Liver (tissue), 9 donors: ENCODE data around the gene NELL1. TPM values are rescaled to one million over a fixed set of nuclear protein-coding genes. Genes with fewer than 3 reads are reported as not detected.

ENCODE experiments used
- DNase-seq: peaks from one replicate; pipeline ENCODE4 v3.0.0-alpha.2; 2017; ENCODE audit warnings: low spot score
- H3K27ac ChIP-seq, 2 donors: one replicate each; pipeline ENCODE4 v1.7.0; 2013; ENCODE audit warnings: inconsistent platforms in 2 of 2, low read length in 2 of 2, control low read depth in 1 of 2, low read depth in 1 of 2, mild to moderate bottlenecking in 1 of 2
- H3K27me3 ChIP-seq, 4 donors: one replicate each; pipeline versions ENCODE4 v1.6.1 to v1.7.0; 2013; ENCODE audit warnings: low read length in 3 of 4, inconsistent platforms in 1 of 4, mild to moderate bottlenecking in 1 of 4, moderate library complexity in 1 of 4; ENCODE audit not compliant: control insufficient read depth in 4 of 4, insufficient read depth in 4 of 4
- H3K36me3 ChIP-seq, 4 donors: one replicate each; pipeline versions ENCODE4 v1.6.1 to v1.7.0; 2013; ENCODE audit warnings: low read length in 3 of 4, mild to moderate bottlenecking in 3 of 4, low read depth in 1 of 4, moderate library complexity in 1 of 4; ENCODE audit not compliant: control insufficient read depth in 4 of 4, insufficient read depth in 3 of 4
- H3K4me1 ChIP-seq, 4 donors: one replicate each; pipeline versions ENCODE4 v1.6.1 to v1.7.0; 2013; ENCODE audit warnings: low read length in 3 of 4, mild to moderate bottlenecking in 3 of 4, moderate library complexity in 1 of 4; ENCODE audit not compliant: control insufficient read depth in 4 of 4, insufficient read depth in 4 of 4
- H3K4me3 ChIP-seq, 3 donors: one replicate each; pipeline versions ENCODE4 v1.6.1 to v1.7.0; 2013; ENCODE audit warnings: low read length in 3 of 3, control low read depth in 1 of 3, low read depth in 1 of 3, mild to moderate bottlenecking in 1 of 3
- H3K9ac ChIP-seq, 2 donors: one replicate each; pipeline ENCODE4 v1.7.0; 2013; ENCODE audit warnings: low read length in 2 of 2, mild to moderate bottlenecking in 2 of 2, moderate library complexity in 2 of 2, control low read depth in 1 of 2, low read depth in 1 of 2
- H3K9me3 ChIP-seq, 4 donors: one replicate each; pipeline versions ENCODE4 v1.6.1 to v1.7.0; 2013; ENCODE audit warnings: low read length in 3 of 4; ENCODE audit not compliant: control insufficient read depth in 4 of 4
- EGR1 ChIP-seq, 2 donors: IDR thresholded peaks; 2 replicates each; pipeline ENCODE4 v1.6.1; 2016 to 2018; ENCODE audit warnings: antibody characterized with exemption in 2 of 2, low read depth in 2 of 2
- FOXA1 ChIP-seq: IDR thresholded peaks from 2 replicates; pipeline ENCODE4 v1.6.1; 2016; ENCODE audit warnings: antibody characterized with exemption
- FOXA2 ChIP-seq: IDR thresholded peaks from 2 replicates; pipeline ENCODE4 v1.6.1; 2016; ENCODE audit warnings: antibody characterized with exemption
- HNF4A ChIP-seq, 2 donors: conservative IDR thresholded peaks; 2 replicates each; pipeline ENCODE4 v1.6.1; 2016; ENCODE audit warnings: antibody characterized with exemption in 2 of 2, mild to moderate bottlenecking in 2 of 2
- HNF4G ChIP-seq: IDR thresholded peaks from 2 replicates; pipeline ENCODE4 v1.6.1; 2016; ENCODE audit warnings: antibody characterized with exemption
- JUND ChIP-seq, 2 donors: IDR thresholded peaks; 2 replicates each; pipeline ENCODE4 v1.6.1; 2016; ENCODE audit warnings: antibody characterized with exemption in 2 of 2
- NR2F2 ChIP-seq: IDR thresholded peaks from 2 replicates; pipeline ENCODE4 v1.6.1; 2016; ENCODE audit warnings: antibody characterized with exemption
- RAD21 ChIP-seq, 2 donors: IDR thresholded peaks; 2 replicates each; pipeline ENCODE4 v1.6.1; 2016; ENCODE audit warnings: antibody characterized with exemption in 2 of 2, mild to moderate bottlenecking in 2 of 2
- RXRA ChIP-seq, 2 donors: IDR thresholded peaks; 2 replicates each; pipeline ENCODE4 v1.6.1; 2017 to 2018; ENCODE audit warnings: antibody characterized with exemption in 2 of 2, mild to moderate bottlenecking in 1 of 2
- SP1 ChIP-seq: IDR thresholded peaks from 2 replicates; pipeline ENCODE4 v1.6.1; 2018; ENCODE audit warnings: antibody characterized with exemption, mild to moderate bottlenecking
- YY1 ChIP-seq: IDR thresholded peaks from 2 replicates; pipeline ENCODE4 v1.6.1; 2016; ENCODE audit warnings: antibody characterized with exemption, mild to moderate bottlenecking
- WGBS: extraction: QIAGEN DNeasy Blood & Tissue Kit; methylation state at CpG from one replicate; pipeline ENCODE4 v1.1.7; 2013; 5-methylcytosine and 5-hydroxymethylcytosine counted together
- polyA plus RNA-seq, 2 donors: library from polyadenylated mRNA; stranded (reverse) in 1 of 2; unstranded in 1 of 2; fragments of 200-250 nt in 1 of 2; fragments of >200 nt in 1 of 2; fragmentation: Nextera tagmentation in 1 of 2; extraction: Ambion mirVana in 1 of 2; gene quantifications; one replicate each; pipeline versions ENCODE4 v1.2.1 to v1.2.3, GENCODE V29; 2013 to 2015
- total RNA-seq, 2 donors: library from RNA; depleted of rRNA; stranded (reverse); fragments of >200 nt; gene quantifications; one replicate each; pipeline ENCODE4 v1.2.3, GENCODE V29; 2014
- TF ChIP-seq, protein P1 (sequence below): fragments of 150-350 bp; IDR thresholded peaks from 2 replicates; pipeline ENCODE4 v1.5.1; 2017; ENCODE audit warnings: improper control_type of control experiment, low read depth, low read length; ENCODE audit not compliant: missing input control
- TF ChIP-seq, protein P2 (sequence below): IDR thresholded peaks from 2 replicates; pipeline ENCODE4 v1.6.1; 2016; ENCODE audit warnings: antibody characterized with exemption, mild to moderate bottlenecking
- TF ChIP-seq, protein P3 (sequence below): IDR thresholded peaks from 2 replicates; pipeline ENCODE4 v1.6.1; 2016; ENCODE audit warnings: antibody characterized with exemption
- TF ChIP-seq, protein P4 (sequence below): IDR thresholded peaks from 2 replicates; pipeline ENCODE4 v1.6.1; 2016; ENCODE audit warnings: antibody characterized with exemption
- donor health status: healthy.
- donor health status: healthy.
- donor health status: healthy.
- donor health status: healthy.
- donor health status: healthy.

Gene NELL1
- total and polyA plus RNA-seq, 4 donors = not detected

DNA sequence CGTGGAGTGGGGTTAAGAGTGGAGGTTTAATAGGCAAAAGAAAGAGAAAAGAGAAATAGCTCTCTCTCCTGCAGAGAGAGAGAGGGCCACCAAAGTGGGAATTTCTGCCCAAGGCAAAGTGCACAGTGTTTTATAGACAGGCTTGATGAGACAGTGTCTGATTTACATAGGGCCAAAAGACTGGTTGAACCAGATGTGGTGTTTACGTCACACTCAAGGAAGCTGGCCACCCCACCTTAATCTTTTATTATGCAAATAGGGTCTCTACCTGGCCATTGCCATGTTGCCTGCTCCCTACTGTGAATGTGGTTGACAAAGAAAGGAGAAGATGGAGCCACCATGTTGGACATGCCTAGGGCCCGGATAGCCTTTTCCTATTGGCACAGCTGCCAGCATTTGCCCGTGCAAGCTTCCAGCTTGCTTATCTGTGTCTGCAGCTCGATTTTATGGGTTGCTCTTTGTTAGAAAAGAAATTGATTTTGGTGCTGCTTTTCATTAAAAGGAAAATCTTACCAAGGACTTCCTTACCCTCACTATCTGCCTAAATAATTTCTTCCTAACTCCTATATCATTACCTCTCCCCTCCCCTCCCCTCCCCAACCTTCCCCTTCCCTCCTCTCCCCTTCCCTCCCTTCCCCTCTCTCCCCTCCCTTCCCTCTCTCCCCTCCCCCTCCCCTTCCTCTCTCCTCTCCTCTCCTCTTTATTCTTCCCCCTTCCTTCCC lies 436.0 kb downstream of the NELL1 start:
- no peak overlapping the region for H3K27ac ChIP-seq
- 52% methylated on average over 5 of the region's 5 CpGs for WGBS
- no peak overlapping the region for H3K4me3 ChIP-seq
- no peak overlapping the region for H3K9ac ChIP-seq
- H3K36me3 ChIP-seq = no peaks in the 10 kb centered on the region
- H3K9me3 ChIP-seq = peaks cover 0 to 7% (median 3%) of the 10 kb centered on the region in 4 donors
- TF ChIP-seq, protein P1, sequence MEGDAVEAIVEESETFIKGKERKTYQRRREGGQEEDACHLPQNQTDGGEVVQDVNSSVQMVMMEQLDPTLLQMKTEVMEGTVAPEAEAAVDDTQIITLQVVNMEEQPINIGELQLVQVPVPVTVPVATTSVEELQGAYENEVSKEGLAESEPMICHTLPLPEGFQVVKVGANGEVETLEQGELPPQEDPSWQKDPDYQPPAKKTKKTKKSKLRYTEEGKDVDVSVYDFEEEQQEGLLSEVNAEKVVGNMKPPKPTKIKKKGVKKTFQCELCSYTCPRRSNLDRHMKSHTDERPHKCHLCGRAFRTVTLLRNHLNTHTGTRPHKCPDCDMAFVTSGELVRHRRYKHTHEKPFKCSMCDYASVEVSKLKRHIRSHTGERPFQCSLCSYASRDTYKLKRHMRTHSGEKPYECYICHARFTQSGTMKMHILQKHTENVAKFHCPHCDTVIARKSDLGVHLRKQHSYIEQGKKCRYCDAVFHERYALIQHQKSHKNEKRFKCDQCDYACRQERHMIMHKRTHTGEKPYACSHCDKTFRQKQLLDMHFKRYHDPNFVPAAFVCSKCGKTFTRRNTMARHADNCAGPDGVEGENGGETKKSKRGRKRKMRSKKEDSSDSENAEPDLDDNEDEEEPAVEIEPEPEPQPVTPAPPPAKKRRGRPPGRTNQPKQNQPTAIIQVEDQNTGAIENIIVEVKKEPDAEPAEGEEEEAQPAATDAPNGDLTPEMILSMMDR = no peak
- TF ChIP-seq, protein P2, sequence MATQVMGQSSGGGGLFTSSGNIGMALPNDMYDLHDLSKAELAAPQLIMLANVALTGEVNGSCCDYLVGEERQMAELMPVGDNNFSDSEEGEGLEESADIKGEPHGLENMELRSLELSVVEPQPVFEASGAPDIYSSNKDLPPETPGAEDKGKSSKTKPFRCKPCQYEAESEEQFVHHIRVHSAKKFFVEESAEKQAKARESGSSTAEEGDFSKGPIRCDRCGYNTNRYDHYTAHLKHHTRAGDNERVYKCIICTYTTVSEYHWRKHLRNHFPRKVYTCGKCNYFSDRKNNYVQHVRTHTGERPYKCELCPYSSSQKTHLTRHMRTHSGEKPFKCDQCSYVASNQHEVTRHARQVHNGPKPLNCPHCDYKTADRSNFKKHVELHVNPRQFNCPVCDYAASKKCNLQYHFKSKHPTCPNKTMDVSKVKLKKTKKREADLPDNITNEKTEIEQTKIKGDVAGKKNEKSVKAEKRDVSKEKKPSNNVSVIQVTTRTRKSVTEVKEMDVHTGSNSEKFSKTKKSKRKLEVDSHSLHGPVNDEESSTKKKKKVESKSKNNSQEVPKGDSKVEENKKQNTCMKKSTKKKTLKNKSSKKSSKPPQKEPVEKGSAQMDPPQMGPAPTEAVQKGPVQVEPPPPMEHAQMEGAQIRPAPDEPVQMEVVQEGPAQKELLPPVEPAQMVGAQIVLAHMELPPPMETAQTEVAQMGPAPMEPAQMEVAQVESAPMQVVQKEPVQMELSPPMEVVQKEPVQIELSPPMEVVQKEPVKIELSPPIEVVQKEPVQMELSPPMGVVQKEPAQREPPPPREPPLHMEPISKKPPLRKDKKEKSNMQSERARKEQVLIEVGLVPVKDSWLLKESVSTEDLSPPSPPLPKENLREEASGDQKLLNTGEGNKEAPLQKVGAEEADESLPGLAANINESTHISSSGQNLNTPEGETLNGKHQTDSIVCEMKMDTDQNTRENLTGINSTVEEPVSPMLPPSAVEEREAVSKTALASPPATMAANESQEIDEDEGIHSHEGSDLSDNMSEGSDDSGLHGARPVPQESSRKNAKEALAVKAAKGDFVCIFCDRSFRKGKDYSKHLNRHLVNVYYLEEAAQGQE = no peak
- TF ChIP-seq JUND (IDR thresholded peaks at IDR 0.05) (no peak), RXRA (IDR thresholded peaks at IDR 0.05) (no peak), YY1 (no peak), NR2F2 (no peak), SP1 (no peak), FOXA2 (no peak), HNF4G (no peak), HNF4A (conservative IDR thresholded peaks at IDR 0.05) (no peak)
- TF ChIP-seq, protein P3, sequence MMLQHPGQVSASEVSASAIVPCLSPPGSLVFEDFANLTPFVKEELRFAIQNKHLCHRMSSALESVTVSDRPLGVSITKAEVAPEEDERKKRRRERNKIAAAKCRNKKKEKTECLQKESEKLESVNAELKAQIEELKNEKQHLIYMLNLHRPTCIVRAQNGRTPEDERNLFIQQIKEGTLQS = no peak
- TF ChIP-seq, protein P4, sequence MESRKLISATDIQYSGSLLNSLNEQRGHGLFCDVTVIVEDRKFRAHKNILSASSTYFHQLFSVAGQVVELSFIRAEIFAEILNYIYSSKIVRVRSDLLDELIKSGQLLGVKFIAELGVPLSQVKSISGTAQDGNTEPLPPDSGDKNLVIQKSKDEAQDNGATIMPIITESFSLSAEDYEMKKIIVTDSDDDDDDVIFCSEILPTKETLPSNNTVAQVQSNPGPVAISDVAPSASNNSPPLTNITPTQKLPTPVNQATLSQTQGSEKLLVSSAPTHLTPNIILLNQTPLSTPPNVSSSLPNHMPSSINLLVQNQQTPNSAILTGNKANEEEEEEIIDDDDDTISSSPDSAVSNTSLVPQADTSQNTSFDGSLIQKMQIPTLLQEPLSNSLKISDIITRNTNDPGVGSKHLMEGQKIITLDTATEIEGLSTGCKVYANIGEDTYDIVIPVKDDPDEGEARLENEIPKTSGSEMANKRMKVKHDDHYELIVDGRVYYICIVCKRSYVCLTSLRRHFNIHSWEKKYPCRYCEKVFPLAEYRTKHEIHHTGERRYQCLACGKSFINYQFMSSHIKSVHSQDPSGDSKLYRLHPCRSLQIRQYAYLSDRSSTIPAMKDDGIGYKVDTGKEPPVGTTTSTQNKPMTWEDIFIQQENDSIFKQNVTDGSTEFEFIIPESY = no peak
- no peaks in the 10 kb centered on the region for H3K4me1 ChIP-seq
- no peak for DNase-seq
- H3K27me3 ChIP-seq = no peaks in the 10 kb centered on the region

DNA sequence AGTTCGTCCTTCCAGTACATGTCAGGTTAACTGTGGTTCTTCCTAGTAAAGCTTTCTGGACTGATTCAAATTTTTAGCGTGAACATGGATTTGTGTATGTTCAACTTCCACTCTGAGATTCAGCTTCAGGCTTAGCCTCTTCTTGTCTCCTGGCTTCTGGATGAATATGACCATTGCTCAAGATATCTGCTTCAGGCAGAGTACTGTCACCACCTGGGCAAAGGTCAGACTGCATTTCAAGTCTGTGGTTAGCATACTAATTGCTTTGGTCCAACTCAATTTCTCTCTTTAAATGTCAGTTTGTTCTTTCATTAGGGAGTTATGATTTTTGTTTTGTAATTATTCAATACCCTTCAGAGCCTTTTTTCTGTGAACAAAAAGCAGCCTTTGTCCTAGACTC lies 440.0 kb downstream of the NELL1 start:
- Histone ChIP-seq H3K9ac (no peak overlapping the region), H3K4me3 (no peak overlapping the region), H3K9me3 (peaks cover 0 to 2% (median 1%) of the 10 kb centered on the region in 4 donors), H3K4me1 (no peaks in the 10 kb centered on the region), H3K27ac (no peak overlapping the region), H3K36me3 (no peaks in the 10 kb centered on the region), H3K27me3 (no peaks in the 10 kb centered on the region)
- DNase-seq = no peak
- WGBS = 87% methylated on average over 2 of the region's 2 CpGs
- TF ChIP-seq JUND (IDR thresholded peaks at IDR 0.05) (no peak), EGR1 (IDR thresholded peaks at IDR 0.05; ENCODE audit: low read depth in 2 of 2) (no peak), FOXA1 (no peak), HNF4A (conservative IDR thresholded peaks at IDR 0.05) (no peak), YY1 (no peak), HNF4G (no peak), RAD21 (IDR thresholded peaks at IDR 0.05) (no peak)
- TF ChIP-seq, protein P1 = no peak
- TF ChIP-seq, protein P4 = no peak
- TF ChIP-seq, protein P2 = no peak
